HG02970 (cell line): ENCODE measurements around the gene KIAA0040.

Experiments
- ATAC-seq: cut with Tn5 transposase; IDR thresholded peaks from one replicate; pipeline ENCODE4 v1.9.1; 2021; ENCODE audit warnings: mild to moderate bottlenecking, moderate library complexity, moderate number of reproducible peaks; ENCODE audit not compliant: unreplicated experiment, low FRiP score

The KIAA0040 gene

GRCh38 chr1:175145899-175146528, 46.6 kb downstream of the KIAA0040 start:
- no peak for ATAC-seq

DNA sequence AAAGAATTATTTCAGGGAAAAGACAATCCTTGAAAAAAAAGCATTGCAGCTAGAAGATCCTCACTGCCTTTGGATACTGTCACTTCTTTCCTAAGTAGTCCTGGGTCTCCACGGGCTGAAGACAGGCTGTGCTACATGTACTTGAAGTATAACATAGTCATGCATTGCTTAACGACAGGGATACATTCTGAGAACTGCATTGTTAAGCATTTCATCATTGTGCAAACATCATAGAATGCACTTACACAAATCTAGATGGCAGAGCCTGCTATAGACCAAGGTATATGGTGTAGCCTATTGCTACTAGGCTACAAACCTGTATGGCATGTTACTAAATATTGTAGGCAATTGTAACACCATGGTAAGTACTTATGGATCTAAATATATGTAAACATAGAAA, 54.0 kb downstream of the KIAA0040 start:
- ATAC-seq, result no peak

GRCh38 chr1:175137369-175137768, 55.2 kb downstream of the KIAA0040 start:
- no peak for ATAC-seq

- ATAC-seq, result no peak
These were observed 56.3 kb downstream of the KIAA0040 start for GRCh38 chr1:175136246-175136645.

GRCh38 chr1:175134500-175134899, 58.1 kb downstream of the KIAA0040 start:
- no peak for ATAC-seq

GRCh38 chr1:175133673-175134435, 58.7 kb downstream of the KIAA0040 start:
- no peak for ATAC-seq

DNA sequence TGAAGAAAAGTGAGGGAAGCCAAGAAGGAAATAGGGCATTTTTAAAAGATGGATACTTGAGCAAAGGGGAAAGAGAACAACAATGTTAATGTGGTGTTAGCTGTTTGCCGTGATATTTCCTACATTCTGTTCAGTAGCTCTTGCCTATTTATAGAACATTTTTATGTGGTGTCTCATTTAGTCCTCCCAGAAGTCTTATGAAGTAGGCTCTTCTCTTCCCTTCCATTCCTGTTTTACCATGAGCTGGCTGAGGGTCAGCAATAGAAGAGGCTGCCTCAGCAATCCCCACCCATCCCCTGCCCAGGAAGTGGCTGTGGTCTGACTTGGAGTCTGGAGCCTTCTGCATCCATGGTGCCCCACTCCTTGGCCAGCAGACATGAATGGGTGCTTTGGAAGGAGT, 60.1 kb downstream of the KIAA0040 start:
- ATAC-seq, result no peak

GRCh38 chr1:175131095-175131494, 61.5 kb downstream of the KIAA0040 start:
- no peak for ATAC-seq

DNA sequence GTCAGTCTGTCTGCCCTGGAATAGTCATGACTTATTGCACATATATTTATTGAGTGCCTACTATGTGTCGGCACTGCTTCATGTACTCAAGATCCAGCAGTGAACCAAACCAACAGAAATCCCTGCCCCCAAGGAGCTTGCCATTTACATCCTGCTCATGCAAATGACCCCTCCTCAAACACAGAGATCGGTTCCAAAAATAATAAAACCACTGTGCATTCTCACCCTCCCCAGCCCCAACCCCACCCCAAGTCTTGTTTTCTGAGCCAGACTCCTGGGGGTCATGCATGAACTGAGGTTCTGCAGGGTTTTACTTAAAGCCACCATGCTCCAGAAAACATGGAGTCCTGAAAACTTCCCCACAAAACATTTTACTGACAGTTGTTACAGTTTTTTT, 61.9 kb downstream of the KIAA0040 start:
- ATAC-seq, result no peak

- ATAC-seq, result no peak
These were observed 62.5 kb downstream of the KIAA0040 start for GRCh38 chr1:175129997-175130648.

DNA sequence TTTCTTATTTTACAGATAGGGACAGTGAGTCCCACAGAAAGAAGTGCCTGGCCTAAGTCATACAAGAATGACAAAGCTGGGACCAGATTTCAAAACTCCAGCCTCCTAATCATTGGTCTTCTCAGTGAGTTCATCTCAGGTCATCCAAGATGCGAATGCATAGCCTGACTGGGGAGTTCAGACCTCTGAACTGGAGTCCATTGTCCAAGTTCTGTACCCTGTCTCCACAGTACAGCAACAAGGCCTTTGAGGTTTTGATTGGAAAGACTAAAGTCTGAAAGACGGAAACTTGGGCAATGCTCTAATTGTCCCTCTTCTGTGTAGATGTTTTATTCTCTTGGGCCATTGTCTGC, 63.0 kb downstream of the KIAA0040 start:
- no peak for ATAC-seq

- ATAC-seq, result no peak
These were observed 63.4 kb downstream of the KIAA0040 start for GRCh38 chr1:175129182-175129581.

DNA sequence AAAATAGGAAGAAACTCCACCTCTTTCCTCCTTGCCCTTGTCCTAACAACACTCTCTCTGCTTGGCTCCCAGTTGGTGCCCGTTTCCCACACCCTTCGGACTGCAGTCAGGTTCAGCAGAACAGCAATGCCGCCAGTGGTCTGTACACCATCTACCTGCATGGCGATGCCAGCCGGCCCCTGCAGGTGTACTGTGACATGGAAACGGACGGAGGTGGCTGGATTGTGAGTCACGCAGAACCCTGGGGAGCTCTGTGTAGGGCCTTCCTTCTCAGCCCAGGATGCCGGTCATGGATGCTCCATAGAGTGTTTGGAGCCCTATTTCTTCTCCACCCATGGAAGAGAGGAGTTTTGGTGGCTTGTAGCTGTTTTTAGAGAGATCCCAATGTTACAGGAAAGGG, 64.1 kb downstream of the KIAA0040 start:
- ATAC-seq, result no peak

DNA sequence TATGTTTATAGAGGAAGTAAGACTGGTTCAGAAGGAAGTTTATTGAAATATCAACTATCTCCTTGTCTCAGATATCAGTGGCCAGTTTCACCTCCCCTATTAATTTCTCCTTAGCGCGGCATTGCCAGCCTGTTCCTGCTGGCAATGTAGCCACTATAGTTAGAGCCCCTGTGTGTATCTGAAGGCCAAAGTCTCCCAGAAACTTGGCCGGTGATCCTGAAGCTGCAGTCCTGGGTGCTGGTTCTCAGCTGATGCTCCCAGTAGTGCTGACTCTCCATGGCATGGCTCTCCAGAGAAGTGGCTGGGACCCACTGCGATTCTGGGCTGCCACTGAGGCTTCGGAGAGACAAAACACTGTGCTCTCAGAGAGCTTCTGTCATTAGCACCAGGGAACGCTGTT, 65.0 kb downstream of the KIAA0040 start:
- no peak for ATAC-seq

GRCh38 chr1:175126347-175126746, 66.2 kb downstream of the KIAA0040 start:
- ATAC-seq, result no peak

DNA sequence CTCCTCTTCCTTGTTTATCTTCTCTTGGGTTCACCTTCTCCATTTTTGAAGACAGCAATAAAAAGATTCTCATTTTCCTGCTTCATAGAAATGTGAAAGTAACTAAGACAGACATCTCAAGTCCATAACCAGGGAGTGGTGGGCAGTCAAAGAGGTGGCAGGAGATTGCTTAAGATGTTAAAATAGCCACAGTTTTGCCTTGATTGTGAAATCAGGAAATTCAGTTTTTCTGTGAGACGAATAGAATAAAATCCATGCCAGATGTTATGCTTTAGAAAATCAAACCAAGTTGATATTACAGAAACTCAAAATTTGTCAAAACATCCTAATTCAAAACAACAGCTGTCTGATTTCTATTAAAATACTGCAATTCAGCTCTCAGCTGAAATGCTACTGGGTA, 67.7 kb downstream of the KIAA0040 start:
- ATAC-seq, result no peak

DNA sequence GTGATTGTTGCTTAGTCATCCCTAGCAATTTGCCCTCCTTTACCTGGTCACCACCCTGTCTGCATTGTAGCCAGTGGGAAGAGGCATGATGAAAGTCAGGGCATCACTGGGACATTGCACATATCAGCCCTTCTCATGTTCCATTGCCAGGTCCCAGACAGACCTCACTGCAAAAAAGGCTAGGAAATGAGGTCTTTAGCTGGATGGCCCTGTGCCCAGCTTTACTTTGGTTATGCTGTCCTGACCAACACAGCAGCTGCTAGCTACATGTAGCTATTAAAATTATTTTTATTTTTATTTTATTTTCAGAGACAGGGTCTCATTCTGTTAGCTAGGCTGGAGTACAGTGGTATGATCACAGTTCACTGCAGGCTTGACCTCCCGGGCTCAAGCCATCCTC, 72.1 kb downstream of the KIAA0040 start:
- no peak for ATAC-seq

- ATAC-seq, result no peak
These were observed 73.9 kb downstream of the KIAA0040 start for GRCh38 chr1:175118375-175119367.

DNA sequence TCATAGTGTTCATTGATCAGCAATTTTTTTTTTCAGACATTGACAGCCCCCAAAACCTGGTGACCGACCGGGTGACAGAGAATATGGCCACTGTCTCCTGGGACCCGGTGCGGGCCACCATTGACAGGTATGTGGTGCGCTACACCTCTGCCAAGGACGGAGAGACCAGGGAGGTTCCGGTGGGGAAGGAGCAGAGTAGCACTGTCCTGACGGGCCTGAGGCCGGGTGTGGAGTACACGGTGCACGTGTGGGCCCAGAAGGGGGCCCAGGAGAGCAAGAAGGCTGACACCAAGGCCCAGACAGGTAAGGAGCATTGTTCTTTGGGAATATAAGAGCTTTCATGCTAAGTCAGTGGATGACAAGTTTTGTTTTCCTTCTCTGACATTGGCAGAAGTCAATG, 75.7 kb downstream of the KIAA0040 start:
- ATAC-seq, result no peak

GRCh38 chr1:175116210-175116798, 76.3 kb downstream of the KIAA0040 start:
- no peak for ATAC-seq
